ENCODE results near the gene LHX3.

LHX3 gene

GRCh38 chr9:136205707-136205992 lies 722 bp upstream of the LHX3 start:
- DNase-seq = no peak

- no peak for DNase-seq
Observed at GRCh38 chr9:136204145-136204805, 653 bp downstream of the LHX3 start.

DNA sequence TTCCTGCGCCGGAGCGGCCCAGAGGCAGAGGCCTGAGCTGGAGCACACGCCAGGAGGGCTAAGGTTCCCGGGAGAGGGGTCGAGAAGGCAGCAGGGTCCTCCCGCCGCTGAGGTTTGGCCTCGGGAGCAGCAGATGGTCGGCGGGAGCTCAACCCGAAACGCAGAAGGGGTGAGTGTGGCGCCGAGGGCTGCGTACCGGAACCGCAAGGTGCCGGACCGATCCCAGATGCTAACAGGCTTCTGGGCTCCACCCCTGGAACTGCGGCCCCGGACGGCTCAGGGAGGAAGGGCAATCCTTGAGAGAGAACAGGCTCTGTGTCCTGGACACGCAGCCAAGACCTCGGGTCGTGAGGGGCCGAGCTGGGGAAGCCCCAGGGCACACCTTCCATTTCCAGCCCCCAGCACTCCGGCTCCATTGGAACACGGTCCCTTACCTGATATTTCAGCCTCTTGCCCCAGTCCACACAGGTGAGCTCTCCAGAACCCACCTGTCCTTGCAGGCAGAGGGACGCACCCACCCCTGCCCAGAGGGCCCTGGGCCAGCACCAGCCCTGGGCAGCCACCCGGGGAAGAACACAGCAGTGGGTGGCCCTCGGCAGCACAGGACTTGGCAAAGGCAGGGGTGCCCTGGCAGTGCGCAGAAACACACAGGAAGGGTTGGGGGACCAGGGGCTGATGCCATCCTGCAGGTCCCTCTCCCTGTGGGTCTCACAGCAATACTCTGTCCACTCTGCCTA lies 1.4 kb downstream of the LHX3 start:
- DNase-seq = no peak

DNA sequence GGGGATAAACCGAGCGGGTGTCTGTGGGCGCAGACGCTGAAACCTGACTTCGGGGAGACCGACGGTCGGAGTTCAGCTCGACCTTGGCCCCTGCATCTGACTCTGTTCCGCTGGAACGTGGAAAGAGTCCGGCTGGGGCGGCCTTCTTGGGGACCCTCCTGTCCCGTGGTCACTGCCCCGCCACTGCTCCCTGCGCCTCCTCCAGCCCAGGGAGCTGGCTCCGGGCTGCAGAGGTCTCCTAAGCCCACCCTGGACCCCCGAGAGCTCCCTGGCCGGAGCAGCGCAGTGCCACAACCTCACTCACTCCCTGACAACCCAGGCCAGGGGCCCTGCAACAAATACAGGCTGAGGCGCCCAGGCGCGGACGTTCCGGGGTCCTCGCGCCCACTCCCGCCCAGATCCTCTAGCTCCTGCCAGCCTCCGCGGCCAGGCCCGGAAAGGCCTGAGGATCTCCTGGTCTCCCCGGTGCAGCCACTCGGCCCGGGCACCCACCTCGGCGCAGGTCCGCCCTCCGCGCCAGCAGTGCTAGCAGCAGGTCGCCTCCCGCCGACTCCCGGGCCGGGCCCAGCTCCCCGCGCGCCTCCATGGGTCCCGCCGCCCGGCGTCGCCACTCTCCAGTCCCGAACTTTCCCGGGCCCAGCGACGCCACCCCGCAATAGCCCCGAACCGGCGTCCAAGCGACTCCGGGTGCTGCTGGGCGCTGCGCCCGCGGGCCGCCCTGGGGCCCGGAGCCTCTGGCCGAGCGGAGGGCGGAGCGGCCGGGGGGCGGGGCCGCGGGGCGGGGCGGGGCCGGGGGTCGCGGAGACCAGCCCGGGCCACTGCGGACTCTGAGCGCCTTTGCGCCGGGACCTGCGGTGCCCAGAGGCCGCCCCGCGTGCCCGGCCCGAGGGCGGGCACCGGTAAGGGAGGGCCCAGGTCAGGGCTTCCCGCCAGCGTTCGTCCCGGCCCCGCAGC lies 2.2 kb downstream of the LHX3 start:
- DNase-seq = no peak

DNA sequence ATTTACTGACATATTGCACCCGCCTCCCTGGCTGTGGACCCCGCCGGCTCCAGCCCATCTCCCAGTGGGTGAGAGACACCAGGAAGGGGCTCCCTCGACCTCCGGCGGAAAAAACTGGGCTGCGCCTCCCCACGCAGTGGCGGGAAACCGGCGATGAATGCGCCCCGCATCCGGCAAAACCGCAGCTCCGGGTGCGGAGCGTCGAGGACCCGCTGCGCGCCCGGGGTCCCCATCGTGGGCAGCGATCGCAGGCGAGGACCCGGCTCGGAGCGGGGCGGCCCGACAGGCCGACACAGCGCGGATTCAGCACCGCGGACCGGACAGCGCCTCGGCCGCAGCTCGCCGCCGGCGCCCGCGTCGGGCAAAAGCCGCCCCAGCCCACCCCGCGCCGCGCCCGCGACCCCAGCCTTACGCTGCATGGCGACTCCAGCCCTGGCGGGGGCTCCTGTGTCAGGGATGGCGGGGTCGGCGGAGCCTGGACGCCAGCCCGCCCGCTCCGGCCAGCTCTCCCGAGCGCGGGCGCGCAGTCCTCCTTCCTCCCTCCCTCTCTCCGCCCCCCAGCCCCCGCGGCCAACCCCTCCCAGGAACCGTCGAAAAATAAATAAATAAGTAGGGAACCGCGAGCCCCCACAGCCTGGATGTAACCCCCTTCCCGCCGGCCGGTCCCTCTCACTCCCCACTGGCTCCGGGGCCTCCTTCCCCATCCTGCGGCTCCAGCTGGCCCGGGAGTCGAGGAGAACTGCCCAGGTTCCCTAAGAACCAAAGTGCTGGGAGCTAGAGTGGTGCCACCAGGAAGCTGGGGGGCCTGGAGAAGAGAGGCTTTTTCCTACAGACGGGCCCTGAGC lies 3.1 kb downstream of the LHX3 start:
- DNase-seq = no peak

DNA sequence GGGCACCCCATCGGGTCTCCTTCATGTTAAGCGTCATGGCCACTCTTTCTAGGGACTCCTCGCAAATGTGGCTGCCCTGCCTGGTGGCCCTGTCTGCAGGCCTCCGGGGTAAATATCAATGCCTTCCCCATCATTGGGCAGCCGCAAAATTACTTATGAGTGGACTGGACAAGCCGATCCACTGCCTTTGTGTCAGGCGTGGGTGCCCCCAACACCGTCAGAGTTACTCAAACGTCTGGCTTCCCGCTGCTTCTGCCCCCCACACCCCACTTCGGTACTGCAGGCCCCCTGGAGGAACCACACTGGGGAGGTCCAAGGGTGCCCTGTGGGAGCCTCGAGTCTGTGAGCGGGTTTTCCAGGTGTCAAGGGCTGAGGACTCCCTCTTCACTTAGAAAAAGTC lies 3.8 kb downstream of the LHX3 start:
- DNase-seq = no peak

GRCh38 chr9:136200424-136200823 lies 4.5 kb downstream of the LHX3 start:
- DNase-seq = no peak

- no peak for DNase-seq
Observed at GRCh38 chr9:136199391-136200288, 5.3 kb downstream of the LHX3 start.

- no peak for DNase-seq
Observed at GRCh38 chr9:136198605-136199083, 6.3 kb downstream of the LHX3 start.

GRCh38 chr9:136197930-136198604 lies 6.9 kb downstream of the LHX3 start:
- DNase-seq = no peak

GRCh38 chr9:136197084-136197875 lies 7.6 kb downstream of the LHX3 start:
- no peak for DNase-seq

GRCh38 chr9:136196404-136197083 lies 8.4 kb downstream of the LHX3 start:
- no peak for DNase-seq

GRCh38 chr9:136194540-136194939 lies 10.4 kb downstream of the LHX3 start:
- no peak for DNase-seq

- DNase-seq = no peak
Observed at GRCh38 chr9:136193891-136194279, 11.0 kb downstream of the LHX3 start.

- no peak for DNase-seq
Observed at GRCh38 chr9:136193127-136193890, 11.6 kb downstream of the LHX3 start.

- no peak for DNase-seq
Observed at GRCh38 chr9:136192289-136193126, 12.4 kb downstream of the LHX3 start.

GRCh38 chr9:136191960-136192286 lies 13.0 kb downstream of the LHX3 start:
- no peak for DNase-seq

All from NCI-H1694 treated with DMSO at 0.1 percent for 48 hours (cell line).